ENCODE results near the gene ROPN1L.

- TF ChIP-seq CTCF (conservative IDR thresholded peaks at IDR 0.05): no peak
- no peak for TF ChIP-seq ZFX (IDR thresholded peaks at IDR 0.05)
Measured at GRCh38 chr5:10434392-10434791, 7.3 kb upstream of the ROPN1L start.
